ENCODE results near the gene ACSL5. TPM values are rescaled to one million over a fixed set of nuclear protein-coding genes. Genes with fewer than 3 reads are reported as not detected.

ACSL5 gene
- total RNA-seq, 1 donor from 2014 or later = 0.68 TPM

GRCh38 chr10:112336556-112337201, 37.2 kb upstream of the ACSL5 start:
- Histone ChIP-seq H3K4me2 (ENCODE audit: low read length) (no peak overlapping the region), H2AFZ (ENCODE audit: low read depth, low read length) (no peak overlapping the region), H3K27ac (ENCODE audit: low read depth, low read length) (no peak overlapping the region), H3K36me3 (ENCODE audit: insufficient read depth, low read length) (no peaks in the 10 kb centered on the region), H3K9me3 (ENCODE audit: insufficient read depth, low read depth, low read length) (no peaks in the 10 kb centered on the region), H4K20me1 (ENCODE audit: insufficient read depth, low read length) (no peaks in the 10 kb centered on the region), H3K4me1 (ENCODE audit: insufficient read depth, low read length) (no peaks in the 10 kb centered on the region), H3K79me2 (ENCODE audit: insufficient read depth, low read length) (no peaks in the 10 kb centered on the region), H3K9ac (ENCODE audit: low read length) (no peak overlapping the region), H3K27me3 (ENCODE audit: insufficient read depth, low read length) (no peaks in the 10 kb centered on the region), H3K4me3 (ENCODE audit: insufficient read depth, low read depth, low read length) (no peak overlapping the region)
- TF ChIP-seq CTCF (IDR thresholded peaks at IDR 0.05; ENCODE audit: insufficient read depth, low read depth, low read length) (no peak), EZH2 (IDR thresholded peaks at IDR 0.05; ENCODE audit: insufficient read depth, low read length) (no peak)
- peaks cover 2% of the 10 kb centered on the region for H3K9me3 Mint-ChIP-seq (ENCODE audit: unreplicated experiment)
- FAIRE-seq (no peak), DNase-seq (ENCODE audit: low read depth) (no peak)
- H3K36me3 Mint-ChIP-seq (ENCODE audit: low read depth, unreplicated experiment) = no peaks in the 10 kb centered on the region
- H3K4me3 Mint-ChIP-seq (ENCODE audit: unreplicated experiment) = no peak overlapping the region
- peaks cover 4% of the 10 kb centered on the region for H3K4me1 Mint-ChIP-seq (ENCODE audit: low read depth, unreplicated experiment)
- peaks cover 11% of the 10 kb centered on the region for H3K27me3 Mint-ChIP-seq (ENCODE audit: low read depth, unreplicated experiment)
- no peak overlapping the region for H3K27ac Mint-ChIP-seq (ENCODE audit: unreplicated experiment)

DNA sequence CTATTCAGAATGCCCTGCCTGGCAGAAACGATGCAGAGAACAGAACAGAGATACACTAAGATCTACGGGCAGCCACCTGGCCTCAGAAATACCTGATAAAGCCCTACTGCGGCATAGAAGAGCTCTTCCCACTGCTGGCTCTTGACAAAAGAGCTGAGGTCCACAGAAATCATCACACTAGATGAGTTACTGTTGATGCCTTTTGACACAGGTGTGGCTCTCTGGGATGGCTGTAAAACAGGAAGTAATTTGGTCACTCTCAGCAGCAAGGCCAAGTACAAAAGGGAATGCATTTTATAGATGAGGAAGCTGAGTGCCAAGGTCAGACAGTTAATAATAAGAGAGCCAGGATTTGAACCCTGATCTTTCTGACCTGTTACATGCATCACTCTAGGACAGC, 35.0 kb upstream of the ACSL5 start:
- Histone ChIP-seq H3K79me2 (ENCODE audit: insufficient read depth, low read length) (no peaks in the 10 kb centered on the region), H2AFZ (ENCODE audit: low read depth, low read length) (no peak overlapping the region), H4K20me1 (ENCODE audit: insufficient read depth, low read length) (no peaks in the 10 kb centered on the region), H3K4me1 (ENCODE audit: insufficient read depth, low read length) (no peaks in the 10 kb centered on the region), H3K36me3 (ENCODE audit: insufficient read depth, low read length) (no peaks in the 10 kb centered on the region), H3K27ac (ENCODE audit: low read depth, low read length) (no peak overlapping the region), H3K4me3 (ENCODE audit: insufficient read depth, low read depth, low read length) (no peak overlapping the region), H3K27me3 (ENCODE audit: insufficient read depth, low read length) (no peaks in the 10 kb centered on the region), H3K9me3 (ENCODE audit: insufficient read depth, low read depth, low read length) (no peaks in the 10 kb centered on the region), H3K9ac (ENCODE audit: low read length) (no peak overlapping the region), H3K4me2 (ENCODE audit: low read length) (no peak overlapping the region)
- Mint-ChIP-seq H3K9me3 (ENCODE audit: unreplicated experiment) (no peaks in the 10 kb centered on the region), H3K4me1 (ENCODE audit: low read depth, unreplicated experiment) (no peaks in the 10 kb centered on the region), H3K27me3 (ENCODE audit: low read depth, unreplicated experiment) (peaks cover 14% of the 10 kb centered on the region), H3K27ac (ENCODE audit: unreplicated experiment) (no peak overlapping the region), H3K4me3 (ENCODE audit: unreplicated experiment) (no peak overlapping the region), H3K36me3 (ENCODE audit: low read depth, unreplicated experiment) (no peaks in the 10 kb centered on the region)
- FAIRE-seq (no peak), DNase-seq (ENCODE audit: low read depth) (no peak)
- TF ChIP-seq CTCF (IDR thresholded peaks at IDR 0.05; ENCODE audit: insufficient read depth, low read depth, low read length) = no peak
- no peak for TF ChIP-seq EZH2 (IDR thresholded peaks at IDR 0.05; ENCODE audit: insufficient read depth, low read length)

DNA sequence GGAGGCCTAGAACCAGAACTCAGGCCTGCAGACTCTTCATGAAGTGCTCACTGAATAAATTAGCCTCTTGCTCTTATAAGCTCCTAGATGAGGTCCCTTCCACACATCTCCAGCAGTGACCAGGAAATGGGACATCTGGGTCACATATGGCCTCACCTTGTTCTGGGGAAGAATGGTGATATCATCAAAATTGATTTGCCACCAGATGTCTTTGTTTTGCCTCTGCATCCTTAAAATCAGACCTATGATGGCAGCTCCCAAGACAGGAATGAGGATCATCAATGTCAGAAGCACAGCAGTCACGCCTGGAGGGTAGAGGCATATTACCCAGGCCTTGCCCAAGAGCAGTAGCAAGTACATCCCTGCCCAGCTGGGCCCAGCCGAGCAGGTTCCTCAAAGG, 33.3 kb upstream of the ACSL5 start:
- no peak overlapping the region for H3K27ac ChIP-seq (ENCODE audit: low read depth, low read length)

More for the DNA sequence above, 33.3 kb upstream of the ACSL5 start:
- H2AFZ ChIP-seq (ENCODE audit: low read depth, low read length) = no peak overlapping the region
- H3K9me3 ChIP-seq (ENCODE audit: insufficient read depth, low read depth, low read length) = no peaks in the 10 kb centered on the region
- DNase-seq (ENCODE audit: low read depth) = no peak
- Mint-ChIP-seq H3K4me3 (ENCODE audit: unreplicated experiment) (no peak overlapping the region), H3K36me3 (ENCODE audit: low read depth, unreplicated experiment) (no peaks in the 10 kb centered on the region), H3K9me3 (ENCODE audit: unreplicated experiment) (no peaks in the 10 kb centered on the region), H3K27me3 (ENCODE audit: low read depth, unreplicated experiment) (peaks cover 12% of the 10 kb centered on the region), H3K4me1 (ENCODE audit: low read depth, unreplicated experiment) (no peaks in the 10 kb centered on the region), H3K27ac (ENCODE audit: unreplicated experiment) (no peak overlapping the region)
- H3K27me3 ChIP-seq (ENCODE audit: insufficient read depth, low read length) = no peaks in the 10 kb centered on the region
- no peaks in the 10 kb centered on the region for H3K79me2 ChIP-seq (ENCODE audit: insufficient read depth, low read length)
- H3K4me2 ChIP-seq (ENCODE audit: low read length) = no peak overlapping the region
- H4K20me1 ChIP-seq (ENCODE audit: insufficient read depth, low read length) = no peaks in the 10 kb centered on the region
- H3K4me1 ChIP-seq (ENCODE audit: insufficient read depth, low read length) = no peaks in the 10 kb centered on the region
- no peaks in the 10 kb centered on the region for H3K36me3 ChIP-seq (ENCODE audit: insufficient read depth, low read length)
- H3K4me3 ChIP-seq (ENCODE audit: insufficient read depth, low read depth, low read length) = no peak overlapping the region
- TF ChIP-seq EZH2 (IDR thresholded peaks at IDR 0.05; ENCODE audit: insufficient read depth, low read length) (no peak), CTCF (IDR thresholded peaks at IDR 0.05; ENCODE audit: insufficient read depth, low read depth, low read length) (no peak)
- FAIRE-seq = no peak
- H3K9ac ChIP-seq (ENCODE audit: low read length) = no peak overlapping the region

Data from astrocyte (in vitro differentiated cells and primary cell).